H9 (cell line): Measurements from ENCODE around the gene ERCC8. TPM values are rescaled to one million over a fixed set of nuclear protein-coding genes. Genes with fewer than 3 reads are reported as not detected.

Experiments
- DNase-seq: peaks from one replicate; pipeline ENCODE4 v3.0.0-alpha.2; 2017
- H2AFZ ChIP-seq: one replicate; pipeline ENCODE4 v1.6.1; 2013; ENCODE audit warnings: mild to moderate bottlenecking, low read length, control low read depth, moderate library complexity
- H2AK5ac ChIP-seq: 2 replicates; pipeline ENCODE4 v1.6.1; 2013; ENCODE audit warnings: low read length, control low read depth, mixed read lengths; ENCODE audit not compliant: insufficient read length
- H2BK120ac ChIP-seq: one replicate; pipeline ENCODE4 v1.6.1; 2013; ENCODE audit warnings: low read depth, mild to moderate bottlenecking, low read length, control low read depth, inconsistent platforms; ENCODE audit not compliant: poor library complexity, severe bottlenecking
- H2BK12ac ChIP-seq: 2 replicates; pipeline ENCODE4 v1.6.1; 2013; ENCODE audit warnings: low read length, control low read depth, mixed read lengths, low read depth; ENCODE audit not compliant: insufficient read length
- H2BK15ac ChIP-seq: 2 replicates; pipeline ENCODE4 v1.6.1; 2013; ENCODE audit warnings: low read depth, low read length, control low read depth
- H2BK20ac ChIP-seq: one replicate; pipeline ENCODE4 v1.6.1; 2013; ENCODE audit warnings: low read depth, mild to moderate bottlenecking, low read length, control low read depth, inconsistent platforms; ENCODE audit not compliant: poor library complexity, severe bottlenecking
- H2BK5ac ChIP-seq: 2 replicates; pipeline ENCODE4 v1.6.1; 2013; ENCODE audit warnings: low read length, control low read depth, mixed read lengths; ENCODE audit not compliant: insufficient read length
- H3K14ac ChIP-seq: 2 replicates; pipeline ENCODE4 v1.6.1; 2013; ENCODE audit warnings: low read length, control low read depth; ENCODE audit not compliant: insufficient read depth
- H3K18ac ChIP-seq: 2 replicates; pipeline ENCODE4 v1.6.1; 2013; ENCODE audit warnings: low read depth, mild to moderate bottlenecking, mixed read lengths, low read length, control low read depth; ENCODE audit not compliant: insufficient read length
- H3K23ac ChIP-seq: 2 replicates; pipeline ENCODE4 v1.6.1; 2013; ENCODE audit warnings: low read length, control low read depth, mixed read lengths, low read depth; ENCODE audit not compliant: insufficient read length
- H3K23me2 ChIP-seq: 2 replicates; pipeline ENCODE4 v1.6.1; 2013; ENCODE audit warnings: low read depth, mild to moderate bottlenecking, mixed read lengths, low read length, control low read depth; ENCODE audit not compliant: insufficient read length, poor library complexity, severe bottlenecking
- H3K27ac ChIP-seq: 2 replicates; pipeline ENCODE4 v1.5.1; 2013; ENCODE audit warnings: low read length, control low read depth, mixed read lengths, low read depth; ENCODE audit not compliant: insufficient read length
- H3K27me3 ChIP-seq: 2 replicates; pipeline ENCODE4 v1.6.1; 2013; ENCODE audit warnings: low read length, control low read depth, inconsistent platforms; ENCODE audit not compliant: insufficient read depth
- H3K4ac ChIP-seq: 2 replicates; pipeline ENCODE4 v1.6.1; 2013; ENCODE audit warnings: low read depth, mild to moderate bottlenecking, control low read depth, inconsistent platforms, low read length, moderate library complexity
- H3K4me1 ChIP-seq: 2 replicates; pipeline ENCODE4 v1.6.1; 2013; ENCODE audit warnings: low read length, control low read depth, inconsistent platforms; ENCODE audit not compliant: insufficient read depth
- H3K4me2 ChIP-seq: 2 replicates; pipeline ENCODE4 v1.6.1; 2013; ENCODE audit warnings: low read length, control low read depth, mixed read lengths; ENCODE audit not compliant: insufficient read length, insufficient read depth
- H3K56ac ChIP-seq: 2 replicates; pipeline ENCODE4 v1.6.1; 2013; ENCODE audit warnings: low read depth, mild to moderate bottlenecking, mixed read lengths, low read length, control low read depth; ENCODE audit not compliant: insufficient read length
- H3K79me1 ChIP-seq: 2 replicates; pipeline ENCODE4 v1.6.1; 2013; ENCODE audit warnings: low read depth, mild to moderate bottlenecking, moderate library complexity, low read length, control low read depth, inconsistent platforms; ENCODE audit not compliant: insufficient read depth, poor library complexity, severe bottlenecking
- H3K79me2 ChIP-seq: 2 replicates; pipeline ENCODE4 v1.6.1; 2013; ENCODE audit warnings: low read length, control low read depth, inconsistent platforms; ENCODE audit not compliant: insufficient read depth
- H3K9ac ChIP-seq: 2 replicates; pipeline ENCODE4 v1.6.1; 2013; ENCODE audit warnings: low read length, control low read depth, mixed read lengths; ENCODE audit not compliant: insufficient read length; ENCODE audit errors: extremely low read depth
- H3K9me3 ChIP-seq: one replicate; pipeline ENCODE4 v1.6.1; 2013; ENCODE audit warnings: low read depth, low read length, inconsistent platforms; ENCODE audit not compliant: control insufficient read depth
- H3T11ph ChIP-seq: one replicate; pipeline ENCODE4 v1.6.1; 2013; ENCODE audit warnings: mild to moderate bottlenecking, low read length, control low read depth, inconsistent platforms
- H4K20me1 ChIP-seq: one replicate; pipeline ENCODE4 v1.6.1; 2013; ENCODE audit not compliant: control insufficient read depth, insufficient read length, insufficient read depth
- H4K5ac ChIP-seq: 2 replicates; pipeline ENCODE4 v1.6.1; 2013; ENCODE audit warnings: low read depth, mild to moderate bottlenecking, mixed read lengths, low read length, control low read depth; ENCODE audit not compliant: insufficient read length
- H4K8ac ChIP-seq: replicated peaks from 2 replicates; pipeline ENCODE4 v1.6.1; 2013; ENCODE audit warnings: low read length, control low read depth, mixed read lengths, low read depth; ENCODE audit not compliant: insufficient read length
- H4K91ac ChIP-seq: 2 replicates; pipeline ENCODE4 v1.6.1; 2013; ENCODE audit warnings: low read depth, mild to moderate bottlenecking, moderate library complexity, mixed read lengths, low read length, control low read depth; ENCODE audit not compliant: insufficient read length
- H3K27ac Mint-ChIP-seq, 3 experiments: 2 replicates in 2 of 3; 3 replicates in 1 of 3; pipeline ENCODE4 v1.8.0; 2020 to 2021; ENCODE audit warnings: mixed read lengths in 3 of 3, mild to moderate bottlenecking in 1 of 3, moderate library complexity in 1 of 3
- H3K27me3 Mint-ChIP-seq: 2 replicates; pipeline ENCODE4 v1.8.0; 2021; ENCODE audit warnings: low read depth, mild to moderate bottlenecking, moderate library complexity, mixed read lengths
- H3K36me3 Mint-ChIP-seq, 3 experiments: 2 replicates in 2 of 3; 3 replicates in 1 of 3; pipeline ENCODE4 v1.8.0; 2020 to 2021; ENCODE audit warnings: low read depth in 3 of 3, mixed read lengths in 3 of 3; ENCODE audit not compliant: insufficient read depth in 1 of 3
- H3K4me1 Mint-ChIP-seq, 2 experiments: 2 replicates each; pipeline ENCODE4 v1.8.0; 2020; ENCODE audit warnings: mixed read lengths in 2 of 2
- H3K4me3 Mint-ChIP-seq, 2 experiments: 2 replicates in 1 of 2; 3 replicates in 1 of 2; pipeline ENCODE4 v1.8.0; 2020 to 2021; ENCODE audit warnings: mild to moderate bottlenecking in 2 of 2, mixed read lengths in 2 of 2, moderate library complexity in 1 of 2
- H3K9me3 Mint-ChIP-seq, 2 experiments: 2 replicates in 1 of 2; 3 replicates in 1 of 2; pipeline ENCODE4 v1.8.0; 2020; ENCODE audit warnings: mild to moderate bottlenecking in 2 of 2, mixed read lengths in 2 of 2, moderate library complexity in 1 of 2
- WGBS: extraction: QIAGEN DNeasy Blood & Tissue Kit; methylation state at CpG from one replicate; pipeline ENCODE4 v1.1.7; 2013; ENCODE audit warnings: missing lambda C conversion rate, low lambda C conversion rate, mixed read lengths; ENCODE audit not compliant: insufficient read length; ENCODE audit errors: extremely low coverage; 5-methylcytosine and 5-hydroxymethylcytosine counted together
- total RNA-seq: library from RNA; stranded (reverse); gene quantifications from 2 replicates; pipeline ENCODE4 v1.2.1, GENCODE V29; 2021
- TF ChIP-seq, protein P1 (sequence below): fragments of 200-600 bp; sonication (generic); conservative IDR thresholded peaks from 3 replicates; pipeline ENCODE4 v1.8.0; 2021; ENCODE audit warnings: antibody characterized with exemption, mild to moderate bottlenecking

The ERCC8 gene
- total RNA-seq, 1 experiment from 2014 or later: 18.0 TPM

- no peaks in the 10 kb centered on the region for H3K79me1 ChIP-seq
- H3K36me3 Mint-ChIP-seq: peaks cover 7 to 20% (median 19%) of the 10 kb centered on the region in 3 experiments; a peak in 6 of 7 replicates
- no peaks in the 10 kb centered on the region for H3K27me3 ChIP-seq
- TF ChIP-seq, protein P1, sequence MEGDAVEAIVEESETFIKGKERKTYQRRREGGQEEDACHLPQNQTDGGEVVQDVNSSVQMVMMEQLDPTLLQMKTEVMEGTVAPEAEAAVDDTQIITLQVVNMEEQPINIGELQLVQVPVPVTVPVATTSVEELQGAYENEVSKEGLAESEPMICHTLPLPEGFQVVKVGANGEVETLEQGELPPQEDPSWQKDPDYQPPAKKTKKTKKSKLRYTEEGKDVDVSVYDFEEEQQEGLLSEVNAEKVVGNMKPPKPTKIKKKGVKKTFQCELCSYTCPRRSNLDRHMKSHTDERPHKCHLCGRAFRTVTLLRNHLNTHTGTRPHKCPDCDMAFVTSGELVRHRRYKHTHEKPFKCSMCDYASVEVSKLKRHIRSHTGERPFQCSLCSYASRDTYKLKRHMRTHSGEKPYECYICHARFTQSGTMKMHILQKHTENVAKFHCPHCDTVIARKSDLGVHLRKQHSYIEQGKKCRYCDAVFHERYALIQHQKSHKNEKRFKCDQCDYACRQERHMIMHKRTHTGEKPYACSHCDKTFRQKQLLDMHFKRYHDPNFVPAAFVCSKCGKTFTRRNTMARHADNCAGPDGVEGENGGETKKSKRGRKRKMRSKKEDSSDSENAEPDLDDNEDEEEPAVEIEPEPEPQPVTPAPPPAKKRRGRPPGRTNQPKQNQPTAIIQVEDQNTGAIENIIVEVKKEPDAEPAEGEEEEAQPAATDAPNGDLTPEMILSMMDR: no peak
- no peak overlapping the region for H2BK120ac ChIP-seq
- H3K9me3 ChIP-seq: no peaks in the 10 kb centered on the region
- no peak overlapping the region for H3K18ac ChIP-seq
- no CpG with 5 or more reads among the region's 1 CpG for WGBS
- H3K27ac ChIP-seq: no peak overlapping the region
- H3K23me2 ChIP-seq: no peaks in the 10 kb centered on the region
- H2BK20ac ChIP-seq: no peak overlapping the region
- H2AFZ ChIP-seq: no peak overlapping the region
- H3K9ac ChIP-seq: no peak overlapping the region
- no peaks in the 10 kb centered on the region for H3K4me1 ChIP-seq
- DNase-seq: no peak
- no peaks in the 10 kb centered on the region for H3K4me1 Mint-ChIP-seq
- no peak overlapping the region for H3T11ph ChIP-seq
- H3K14ac ChIP-seq: no peak overlapping the region
- no peak overlapping the region for H4K5ac ChIP-seq
- H3K27me3 Mint-ChIP-seq: no peaks in the 10 kb centered on the region; the same call in 1 of the 2 replicates
- no peak overlapping the region for H3K27ac Mint-ChIP-seq
- no peak overlapping the region for H2BK5ac ChIP-seq
- H3K9me3 Mint-ChIP-seq: peaks cover 15 to 19% of the 10 kb centered on the region in 2 experiments
- no peak overlapping the region for H4K91ac ChIP-seq
- no peak overlapping the region for H2BK12ac ChIP-seq
- no peaks in the 10 kb centered on the region for H4K20me1 ChIP-seq
- H2AK5ac ChIP-seq: no peak overlapping the region
- H3K56ac ChIP-seq: no peak overlapping the region
- no peak overlapping the region for H3K4ac ChIP-seq
- no peaks in the 10 kb centered on the region for H3K79me2 ChIP-seq
- H4K8ac ChIP-seq: no peak overlapping the region
- no peak overlapping the region for H3K4me3 Mint-ChIP-seq
- H3K4me2 ChIP-seq: no peak overlapping the region
- H3K23ac ChIP-seq: no peak overlapping the region
- H2BK15ac ChIP-seq: no peak overlapping the region
These were observed 88.8 kb downstream of the ERCC8 start for GRCh38 chr5:60856066-60856465.
